Body of pancreas (tissue), 4 donors: ENCODE measurements around the gene TSHR.

ENCODE experiments used
- CTCF ChIP-seq, 7 experiments: fragments of 450-650 bp in 4 of 7; fragments of 200-600 bp in 3 of 7; sonication (generic) in 3 of 7; IDR thresholded peaks; one replicate each; pipeline ENCODE4 v1.5.1; 2016 to 2019; ENCODE audit warnings: antibody characterized with exemption in 7 of 7
- POLR2A ChIP-seq, 3 donors: fragments of 450-650 bp; IDR thresholded peaks; one replicate each; pipeline ENCODE4 v1.6.1; 2016; ENCODE audit warnings: antibody characterized with exemption in 3 of 3, mild to moderate bottlenecking in 2 of 3

GRCh38 chr14:81165188-81165587, 209.8 kb downstream of the TSHR start:
- TF ChIP-seq CTCF (IDR thresholded peaks at IDR 0.05) (no peak), POLR2A (IDR thresholded peaks at IDR 0.05) (no peak)
